B cell (primary cell): Measurements from ENCODE around the gene KLF4.

Source experiments
- EZH2 ChIP-seq: IDR thresholded peaks from 2 replicates; pipeline ENCODE4 v1.6.1; 2012; ENCODE audit warnings: borderline replicate concordance, low read depth, mild to moderate bottlenecking, moderate library complexity, low read length; ENCODE audit not compliant: insufficient read depth, poor library complexity, severe bottlenecking
- TF ChIP-seq, protein P1 (sequence below): fragments of 200-600 bp; IDR thresholded peaks from one replicate; pipeline ENCODE4 v1.8.0; 2022; ENCODE audit warnings: antibody characterized with exemption, mild to moderate bottlenecking

DNA sequence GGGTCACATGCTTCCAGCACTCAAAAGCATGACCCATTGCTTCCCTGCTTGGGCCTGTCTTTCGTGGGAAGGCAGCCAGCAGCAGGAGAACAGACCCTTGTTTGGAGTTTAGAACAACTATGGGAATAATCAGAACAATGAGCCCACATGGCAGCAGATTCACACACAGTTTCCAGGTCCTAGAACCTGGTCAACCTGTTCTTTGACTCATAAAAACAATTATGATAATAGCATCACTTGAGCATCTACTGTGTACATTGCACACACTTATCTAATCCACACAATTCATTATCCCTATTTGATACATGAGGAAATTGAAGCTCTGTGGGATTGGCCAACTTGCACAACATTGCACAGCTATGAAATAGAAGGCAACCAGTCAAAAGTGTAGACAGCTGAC is 41.7 kb downstream of the KLF4 start:
- TF ChIP-seq, protein P1, sequence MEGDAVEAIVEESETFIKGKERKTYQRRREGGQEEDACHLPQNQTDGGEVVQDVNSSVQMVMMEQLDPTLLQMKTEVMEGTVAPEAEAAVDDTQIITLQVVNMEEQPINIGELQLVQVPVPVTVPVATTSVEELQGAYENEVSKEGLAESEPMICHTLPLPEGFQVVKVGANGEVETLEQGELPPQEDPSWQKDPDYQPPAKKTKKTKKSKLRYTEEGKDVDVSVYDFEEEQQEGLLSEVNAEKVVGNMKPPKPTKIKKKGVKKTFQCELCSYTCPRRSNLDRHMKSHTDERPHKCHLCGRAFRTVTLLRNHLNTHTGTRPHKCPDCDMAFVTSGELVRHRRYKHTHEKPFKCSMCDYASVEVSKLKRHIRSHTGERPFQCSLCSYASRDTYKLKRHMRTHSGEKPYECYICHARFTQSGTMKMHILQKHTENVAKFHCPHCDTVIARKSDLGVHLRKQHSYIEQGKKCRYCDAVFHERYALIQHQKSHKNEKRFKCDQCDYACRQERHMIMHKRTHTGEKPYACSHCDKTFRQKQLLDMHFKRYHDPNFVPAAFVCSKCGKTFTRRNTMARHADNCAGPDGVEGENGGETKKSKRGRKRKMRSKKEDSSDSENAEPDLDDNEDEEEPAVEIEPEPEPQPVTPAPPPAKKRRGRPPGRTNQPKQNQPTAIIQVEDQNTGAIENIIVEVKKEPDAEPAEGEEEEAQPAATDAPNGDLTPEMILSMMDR: no peak
- TF ChIP-seq EZH2: no peak
